ENCODE results near the gene UNC13B. TPM values are rescaled to one million over a fixed set of nuclear protein-coding genes. Genes with fewer than 3 reads are reported as not detected.
"Not testable (repeated sequence)": the region's sequence is repeated elsewhere in the genome, so short reads cannot be mapped to it uniquely, and the experiment has no call there.

The UNC13B gene
- total and polyA plus RNA-seq, 2 experiments from 2014 or later, result 7.1 to 24.3 TPM

DNA sequence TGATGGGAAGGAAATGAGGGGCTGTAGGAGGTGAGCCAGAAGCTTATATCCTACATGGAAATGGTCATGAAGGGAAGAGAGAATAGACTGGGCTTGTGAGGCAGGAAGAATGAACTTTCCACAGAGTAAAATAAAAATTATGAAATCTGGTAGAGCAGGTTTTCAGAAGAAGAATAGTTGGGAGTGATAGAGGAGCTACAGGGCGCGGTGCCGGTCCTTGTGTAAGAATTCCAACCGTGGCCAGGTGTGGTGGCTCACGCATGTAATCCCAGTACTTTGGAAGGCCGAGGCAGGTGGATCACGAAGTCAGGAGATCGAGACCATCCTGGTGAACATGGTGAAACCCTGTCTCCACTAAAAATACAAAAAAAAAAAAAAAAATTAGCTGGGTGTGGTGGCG lies 8.9 kb upstream of the UNC13B start:
- no peaks in the 10 kb centered on the region for H3K79me2 ChIP-seq

DNA sequence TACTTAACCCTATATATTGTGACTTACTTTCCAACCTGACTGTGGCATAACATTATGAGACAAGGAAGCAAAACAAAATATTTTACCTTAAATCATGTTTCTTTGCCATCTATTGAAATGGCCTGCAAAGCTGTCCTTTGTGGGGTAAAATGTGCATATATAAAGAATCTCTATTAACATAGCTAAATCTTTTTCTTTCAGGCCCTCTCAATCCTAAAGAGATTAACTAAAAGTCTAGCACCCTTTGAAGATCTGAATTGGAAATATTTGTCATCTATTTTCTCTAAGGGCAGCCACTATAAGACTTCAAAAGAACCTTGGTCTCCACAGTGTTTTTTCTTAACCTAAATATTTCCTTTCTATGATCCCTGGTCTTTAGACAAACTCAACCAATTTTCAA lies 5.0 kb upstream of the UNC13B start:
- no peaks in the 10 kb centered on the region for H3K27me3 ChIP-seq
- no peaks in the 10 kb centered on the region for H4K20me1 ChIP-seq (ENCODE audit: insufficient read depth, poor library complexity, severe bottlenecking)

More for the DNA sequence above, 8.9 kb upstream of the UNC13B start:
- H2AFZ ChIP-seq, result no peak overlapping the region
- no peak overlapping the region for H3K27ac ChIP-seq
- H4K20me1 ChIP-seq (ENCODE audit: insufficient read depth, poor library complexity, severe bottlenecking), result no peaks in the 10 kb centered on the region
- no peak overlapping the region for H3K4me2 ChIP-seq
- no peaks in the 10 kb centered on the region for H3K9me2 ChIP-seq (replicated peaks; ENCODE audit: insufficient read depth)
- TF ChIP-seq EZH2phosphoT487 (IDR thresholded peaks at IDR 0.05; ENCODE audit: low read depth, severe bottlenecking, unreplicated experiment) (no peak), EZH2 (IDR thresholded peaks at IDR 0.05; ENCODE audit: borderline replicate concordance) (no peak)
- TF ChIP-seq, protein P1, sequence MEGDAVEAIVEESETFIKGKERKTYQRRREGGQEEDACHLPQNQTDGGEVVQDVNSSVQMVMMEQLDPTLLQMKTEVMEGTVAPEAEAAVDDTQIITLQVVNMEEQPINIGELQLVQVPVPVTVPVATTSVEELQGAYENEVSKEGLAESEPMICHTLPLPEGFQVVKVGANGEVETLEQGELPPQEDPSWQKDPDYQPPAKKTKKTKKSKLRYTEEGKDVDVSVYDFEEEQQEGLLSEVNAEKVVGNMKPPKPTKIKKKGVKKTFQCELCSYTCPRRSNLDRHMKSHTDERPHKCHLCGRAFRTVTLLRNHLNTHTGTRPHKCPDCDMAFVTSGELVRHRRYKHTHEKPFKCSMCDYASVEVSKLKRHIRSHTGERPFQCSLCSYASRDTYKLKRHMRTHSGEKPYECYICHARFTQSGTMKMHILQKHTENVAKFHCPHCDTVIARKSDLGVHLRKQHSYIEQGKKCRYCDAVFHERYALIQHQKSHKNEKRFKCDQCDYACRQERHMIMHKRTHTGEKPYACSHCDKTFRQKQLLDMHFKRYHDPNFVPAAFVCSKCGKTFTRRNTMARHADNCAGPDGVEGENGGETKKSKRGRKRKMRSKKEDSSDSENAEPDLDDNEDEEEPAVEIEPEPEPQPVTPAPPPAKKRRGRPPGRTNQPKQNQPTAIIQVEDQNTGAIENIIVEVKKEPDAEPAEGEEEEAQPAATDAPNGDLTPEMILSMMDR (IDR thresholded peaks at IDR 0.05; ENCODE audit: poor library complexity), result no peak
- no peaks in the 10 kb centered on the region for H3K36me3 ChIP-seq (replicated peaks; ENCODE audit: insufficient read depth, low read depth)
- H3K4me1 ChIP-seq (ENCODE audit: insufficient read depth), result no peaks in the 10 kb centered on the region
- 96% methylated on average over 9 of the region's 9 CpGs for WGBS (ENCODE audit: low lambda C conversion rate, missing lambda C conversion rate)
- no peak overlapping the region for H3K4me3 ChIP-seq
- DNase-seq (ENCODE audit: low spot score), result no peak
- no peaks in the 10 kb centered on the region for H3K27me3 ChIP-seq
- no peaks in the 10 kb centered on the region for H3K9me3 ChIP-seq (ENCODE audit: low read depth)

DNA sequence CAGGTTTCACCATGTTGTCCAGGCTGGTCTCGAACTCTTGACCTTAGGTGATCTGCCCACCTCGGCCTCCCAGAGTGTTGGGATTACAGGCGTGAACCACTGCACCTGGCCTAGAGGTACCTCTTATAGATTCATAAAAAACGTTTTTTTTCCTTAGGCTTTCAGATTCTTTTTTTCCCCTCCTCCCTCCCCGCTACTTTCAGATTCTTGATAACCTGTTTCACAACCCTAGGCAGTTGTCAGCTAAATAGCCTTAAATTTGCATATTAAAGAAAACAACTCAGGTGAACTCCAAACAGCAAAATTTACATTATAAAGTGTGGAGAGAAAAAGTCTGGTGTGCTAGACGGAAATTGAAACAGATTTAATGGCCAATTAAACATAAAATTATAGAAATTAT lies 4.0 kb upstream of the UNC13B start:
- H3K27me3 ChIP-seq; H3K9me3 ChIP-seq (ENCODE audit: low read depth); H2AFZ ChIP-seq; H3K4me1 ChIP-seq (ENCODE audit: insufficient read depth); H3K4me3 ChIP-seq; H4K20me1 ChIP-seq (ENCODE audit: insufficient read depth, poor library complexity, severe bottlenecking); H3K4me2 ChIP-seq; DNase-seq (ENCODE audit: low spot score); H3K36me3 ChIP-seq (replicated peaks; ENCODE audit: insufficient read depth, low read depth); H3K79me2 ChIP-seq; H3K27ac ChIP-seq; H3K9me2 ChIP-seq (replicated peaks; ENCODE audit: insufficient read depth): not testable (repeated sequence)
- WGBS (ENCODE audit: low lambda C conversion rate, missing lambda C conversion rate), result 60% methylated on average over 6 of the region's 6 CpGs

More for the DNA sequence above, 5.0 kb upstream of the UNC13B start:
- Histone ChIP-seq H3K4me3 (no peak overlapping the region), H3K27ac (no peak overlapping the region), H3K9me3 (ENCODE audit: low read depth) (no peaks in the 10 kb centered on the region), H2AFZ (no peak overlapping the region), H3K36me3 (replicated peaks; ENCODE audit: insufficient read depth, low read depth) (no peaks in the 10 kb centered on the region), H3K9me2 (replicated peaks; ENCODE audit: insufficient read depth) (no peaks in the 10 kb centered on the region), H3K79me2 (no peaks in the 10 kb centered on the region), H3K4me2 (no peak overlapping the region), H3K4me1 (ENCODE audit: insufficient read depth) (no peaks in the 10 kb centered on the region)
- TF ChIP-seq EZH2 (IDR thresholded peaks at IDR 0.05; ENCODE audit: borderline replicate concordance), result no peak
- no peak for TF ChIP-seq EZH2phosphoT487 (IDR thresholded peaks at IDR 0.05; ENCODE audit: low read depth, severe bottlenecking, unreplicated experiment)
- TF ChIP-seq, protein P1 (IDR thresholded peaks at IDR 0.05; ENCODE audit: poor library complexity), result no peak
- DNase-seq (ENCODE audit: low spot score), result no peak

DNA sequence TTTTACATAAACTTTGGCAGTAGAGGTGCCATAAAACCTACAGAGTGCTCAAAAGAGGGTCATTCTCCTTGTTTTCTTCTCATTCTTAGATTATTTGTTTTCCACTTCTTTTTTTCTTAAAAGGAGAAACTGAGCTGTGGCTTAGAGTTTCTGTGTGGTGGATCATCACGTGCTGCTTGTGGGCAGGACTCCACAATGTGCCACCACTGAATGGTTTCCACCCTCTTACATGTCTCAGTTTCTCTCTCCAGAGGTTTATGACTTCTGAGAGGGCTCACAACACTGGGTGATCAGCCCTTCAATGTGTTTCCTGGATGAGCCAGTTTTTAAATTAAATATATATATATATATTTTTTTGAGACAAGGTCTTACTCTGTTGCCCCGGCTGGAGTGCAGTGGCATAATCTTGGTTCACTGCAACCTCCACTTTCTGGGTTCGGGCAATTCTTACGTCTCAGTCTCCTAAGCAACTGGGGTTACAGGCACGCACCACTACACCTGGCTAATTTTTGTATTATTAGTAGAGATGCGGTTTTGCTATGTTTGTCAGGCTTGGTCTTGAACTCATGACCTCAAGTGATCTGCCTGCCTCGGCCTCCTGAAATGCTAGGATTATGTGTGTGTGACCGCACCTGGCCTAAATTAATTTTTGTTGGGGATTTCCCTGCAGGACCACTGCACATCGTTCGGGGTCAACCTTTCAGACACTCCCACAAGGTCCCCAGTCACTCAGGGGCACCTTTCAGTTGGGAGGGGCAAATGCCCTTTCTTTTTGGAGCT lies 3.1 kb upstream of the UNC13B start:
- Histone ChIP-seq H3K27me3 (no peaks in the 10 kb centered on the region), H3K4me1 (ENCODE audit: insufficient read depth) (peaks cover 9% of the 10 kb centered on the region), H3K4me3 (no peak overlapping the region), H2AFZ (no peak overlapping the region), H4K20me1 (ENCODE audit: insufficient read depth, poor library complexity, severe bottlenecking) (no peaks in the 10 kb centered on the region), H3K36me3 (replicated peaks; ENCODE audit: insufficient read depth, low read depth) (no peaks in the 10 kb centered on the region), H3K27ac (no peak overlapping the region), H3K79me2 (peaks cover 7% of the 10 kb centered on the region), H3K9me3 (ENCODE audit: low read depth) (no peaks in the 10 kb centered on the region), H3K9me2 (replicated peaks; ENCODE audit: insufficient read depth) (no peaks in the 10 kb centered on the region), H3K4me2 (no peak overlapping the region)
- WGBS (ENCODE audit: low lambda C conversion rate, missing lambda C conversion rate), result 86% methylated on average over 10 of the region's 10 CpGs
- no peak for DNase-seq (ENCODE audit: low spot score)
- TF ChIP-seq, protein P1 (IDR thresholded peaks at IDR 0.05; ENCODE audit: poor library complexity), result no peak
